SK-N-DZ (cell line): ENCODE data around the gene PDE8A.
"Not testable (repeated sequence)": the region's sequence is repeated elsewhere in the genome, so short reads cannot be mapped to it uniquely, and the experiment has no call there.

ENCODE experiments used
- DNase-seq: peaks from one replicate; pipeline ENCODE4 v3.0.0-alpha.2; 2015; ENCODE audit warnings: low spot score

Gene PDE8A

GRCh38 chr15:84990507-84990906 is 8.9 kb downstream of the PDE8A start:
- DNase-seq: no peak

- DNase-seq: no peak
Measured at GRCh38 chr15:84991014-84991712, 9.5 kb downstream of the PDE8A start.

- no peak for DNase-seq
Measured at GRCh38 chr15:84992157-84992944, 10.7 kb downstream of the PDE8A start.

GRCh38 chr15:84996055-84996454 is 14.4 kb downstream of the PDE8A start:
- DNase-seq: no peak

GRCh38 chr15:84996714-84997113 is 15.1 kb downstream of the PDE8A start:
- not testable (repeated sequence) for DNase-seq

GRCh38 chr15:84997214-84997613 is 15.6 kb downstream of the PDE8A start:
- not testable (repeated sequence) for DNase-seq

- no peak for DNase-seq
Measured at GRCh38 chr15:85000189-85000864, 18.7 kb downstream of the PDE8A start.

- DNase-seq: no peak
Measured at GRCh38 chr15:85000937-85001336, 19.3 kb downstream of the PDE8A start.

GRCh38 chr15:85002517-85002916 is 20.9 kb downstream of the PDE8A start:
- no peak for DNase-seq

GRCh38 chr15:85003593-85004312 is 22.1 kb downstream of the PDE8A start:
- DNase-seq: no peak

GRCh38 chr15:85004550-85004949 is 22.9 kb downstream of the PDE8A start:
- no peak for DNase-seq

GRCh38 chr15:85005319-85005718 is 23.7 kb downstream of the PDE8A start:
- DNase-seq: no peak

- no peak for DNase-seq
Measured at GRCh38 chr15:85005746-85006145, 24.1 kb downstream of the PDE8A start.

GRCh38 chr15:85006201-85006600 is 24.5 kb downstream of the PDE8A start:
- DNase-seq: no peak

GRCh38 chr15:85006655-85007054 is 25.0 kb downstream of the PDE8A start:
- DNase-seq: no peak

- DNase-seq: no peak
Measured at GRCh38 chr15:85007137-85007536, 25.5 kb downstream of the PDE8A start.

- no peak for DNase-seq
Measured at GRCh38 chr15:85007741-85008397, 26.2 kb downstream of the PDE8A start.

GRCh38 chr15:85008474-85009260 is 27.0 kb downstream of the PDE8A start:
- DNase-seq: no peak

- no peak for DNase-seq
Measured at GRCh38 chr15:85009435-85009834, 27.8 kb downstream of the PDE8A start.

- DNase-seq: no peak
Measured at GRCh38 chr15:85010071-85010385, 28.4 kb downstream of the PDE8A start.
